HCT116 (cell line): Measurements from ENCODE around the gene CFAP61.

ENCODE experiments used
- CTCF ChIP-seq, 3 experiments: fragments of 200-600 bp in 1 of 3; sonication (generic) in 1 of 3; IDR thresholded peaks in 2 of 3; conservative IDR thresholded peaks in 1 of 3; 2 replicates each; pipeline ENCODE4 v1.5.1; 2012 to 2017; ENCODE audit warnings: low read depth in 2 of 3, low read length in 2 of 3, antibody characterized with exemption in 1 of 3, borderline replicate concordance in 1 of 3, control low read depth in 1 of 3, mild to moderate bottlenecking in 1 of 3, mixed read lengths in 1 of 3, mixed run types in 1 of 3, moderate library complexity in 1 of 3; ENCODE audit not compliant: insufficient read depth in 1 of 3
- EZH2 ChIP-seq: fragments of 200-600 bp; sonication (generic); IDR thresholded peaks from 2 replicates; pipeline ENCODE4 v1.6.1; 2017; ENCODE audit warnings: antibody characterized with exemption, mixed run types
- EZH2phosphoT487 ChIP-seq: fragments of 200-600 bp; IDR thresholded peaks from 2 replicates; pipeline ENCODE4 v1.6.1; 2018; ENCODE audit warnings: antibody characterized with exemption, borderline replicate concordance
- FOSL1 ChIP-seq: IDR thresholded peaks from 2 replicates; pipeline ENCODE4 v1.6.1; 2012; ENCODE audit warnings: low read depth
- JUND ChIP-seq: IDR thresholded peaks from 2 replicates; pipeline ENCODE4 v1.6.1; 2012
- POLR2A ChIP-seq: IDR thresholded peaks from 2 replicates; pipeline ENCODE4 v1.7.0; 2011; ENCODE audit warnings: borderline replicate concordance; ENCODE audit not compliant: insufficient read depth, insufficient read length; ENCODE audit errors: extremely low read depth
- POLR2AphosphoS5 ChIP-seq: IDR thresholded peaks from 2 replicates; pipeline ENCODE4 v1.6.1; 2011; ENCODE audit warnings: mild to moderate bottlenecking, low read depth, low read length, moderate library complexity
- RAD21 ChIP-seq: IDR thresholded peaks from 2 replicates; pipeline ENCODE4 v1.6.1; 2012; ENCODE audit warnings: low read depth, mild to moderate bottlenecking
- ZBTB33 ChIP-seq: IDR thresholded peaks from 2 replicates; pipeline ENCODE4 v1.6.1; 2011; ENCODE audit warnings: mild to moderate bottlenecking, low read length, moderate library complexity; ENCODE audit not compliant: insufficient replicate concordance; ENCODE audit errors: extremely low read depth
- ZNF274 ChIP-seq: fragments of 200-500 bp; sonication (Bioruptor generic); IDR thresholded peaks from 2 replicates; pipeline ENCODE4 v1.6.1; 2014; ENCODE audit warnings: mild to moderate bottlenecking, low read depth, low read length, inconsistent platforms
- TF ChIP-seq, protein P1 (sequence below): IDR thresholded peaks from 2 replicates; pipeline ENCODE4 v1.6.1; 2012

- TF ChIP-seq EZH2, result no peak
- no peak for TF ChIP-seq EZH2phosphoT487
- TF ChIP-seq CTCF (IDR thresholded peaks at IDR 0.05 in 2 of 3, conservative IDR thresholded peaks at IDR 0.05 in 1 of 3; ENCODE audit: borderline replicate concordance in 1 of 3, insufficient read depth in 1 of 3, low read depth in 2 of 3, low read length in 2 of 3), result no peak
- TF ChIP-seq POLR2AphosphoS5, result no peak
- TF ChIP-seq JUND, result no peak
- TF ChIP-seq, protein P1, sequence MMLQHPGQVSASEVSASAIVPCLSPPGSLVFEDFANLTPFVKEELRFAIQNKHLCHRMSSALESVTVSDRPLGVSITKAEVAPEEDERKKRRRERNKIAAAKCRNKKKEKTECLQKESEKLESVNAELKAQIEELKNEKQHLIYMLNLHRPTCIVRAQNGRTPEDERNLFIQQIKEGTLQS, result no peak
- TF ChIP-seq FOSL1, result no peak
- no peak for TF ChIP-seq RAD21
- no peak for TF ChIP-seq ZNF274
- no peak for TF ChIP-seq POLR2A
- TF ChIP-seq ZBTB33, result no peak
Observed at GRCh38 chr20:20365480-20366161, 313.3 kb downstream of the CFAP61 start.
